SKM-1 treated with dmso at 0.1 percent for 144 hours (cell line): Measurements from ENCODE around the gene MKI67.
"Not testable (repeated sequence)": the region's sequence is repeated elsewhere in the genome, so short reads cannot be mapped to it uniquely, and the experiment has no call there.

Experiments used
- DNase-seq: peaks from one replicate; lab custom pipeline; 2025; ENCODE audit not compliant: unreplicated experiment; lab: John Stamatoyannopoulos, UW

The MKI67 gene

DNA sequence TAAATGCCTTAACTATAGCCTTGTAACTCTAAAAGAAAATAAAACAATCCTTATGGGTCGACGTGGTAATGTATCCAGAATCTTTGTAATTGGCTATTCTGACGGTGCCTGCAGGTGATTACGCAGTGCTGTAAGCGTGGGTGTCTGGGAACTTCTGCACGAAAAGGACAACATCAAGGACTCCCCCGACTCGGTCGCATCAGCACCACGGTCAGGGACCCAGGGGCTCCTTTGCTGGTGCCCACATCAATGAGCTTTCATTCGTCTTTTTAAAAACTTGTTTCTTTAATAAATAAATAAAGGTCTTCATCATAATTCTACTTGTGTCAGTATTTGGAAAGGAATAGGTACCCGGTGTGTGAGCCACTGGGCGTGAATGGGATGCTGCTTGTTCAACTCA, 13.2 kb downstream of the MKI67 start:
- no peak for DNase-seq

DNA sequence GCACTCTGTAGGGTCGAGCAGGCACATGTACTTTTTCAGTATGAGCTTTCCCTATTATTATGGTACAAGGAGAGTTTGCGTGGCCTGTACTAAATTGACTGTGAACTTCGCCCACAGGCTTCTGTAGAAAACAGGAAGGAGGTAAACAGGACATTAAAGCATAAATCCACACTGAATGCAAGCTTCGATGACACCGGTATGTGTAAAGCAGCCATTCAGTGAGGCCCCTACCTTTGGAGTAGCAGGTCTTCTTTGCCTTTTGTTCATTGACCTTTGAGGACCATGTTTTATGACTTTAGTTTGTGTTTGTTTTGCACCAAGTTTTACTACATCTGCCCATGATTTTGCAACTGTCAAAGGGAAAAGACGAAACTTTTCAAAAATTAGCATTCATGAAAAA, 14.5 kb downstream of the MKI67 start:
- no peak for DNase-seq

DNA sequence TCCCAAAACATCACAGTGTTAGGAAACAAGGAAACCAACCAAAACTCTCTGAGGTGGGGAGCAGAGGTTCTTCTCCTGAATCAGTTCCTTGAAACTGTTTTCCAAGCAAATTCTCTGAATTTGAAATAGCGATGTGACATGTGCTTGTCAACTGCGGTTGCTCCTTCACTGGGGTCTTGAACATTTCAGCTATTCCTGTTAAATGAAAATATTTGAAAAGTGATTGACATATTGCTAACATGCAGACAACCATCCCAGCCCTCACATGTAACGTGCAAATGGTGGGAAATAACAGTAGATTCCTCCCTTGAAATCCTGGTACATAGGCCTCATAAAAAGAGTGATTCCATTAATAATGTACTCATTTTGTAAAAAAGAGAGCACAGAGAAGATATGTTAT, 15.9 kb downstream of the MKI67 start:
- DNase-seq, result no peak

DNA sequence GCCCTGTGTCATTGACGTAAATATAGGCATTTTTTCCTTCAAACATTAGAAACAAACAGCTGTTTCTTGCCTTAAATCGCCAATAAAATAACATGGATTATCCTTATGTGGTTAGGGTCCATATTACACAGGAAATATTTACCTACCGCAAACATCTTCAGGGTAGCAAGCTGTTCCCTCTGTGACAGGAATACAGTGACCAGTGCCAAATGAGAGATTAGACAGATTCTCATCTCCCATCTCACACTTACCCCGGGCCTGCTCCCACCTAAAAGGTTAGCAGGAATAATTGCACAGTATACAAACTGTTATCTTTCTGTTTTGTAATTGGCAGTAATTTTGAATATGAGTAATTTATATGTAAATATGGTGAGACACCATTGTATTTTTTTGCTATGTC, 16.5 kb downstream of the MKI67 start:
- no peak for DNase-seq

GRCh38 chr10:128105383-128105782, 20.8 kb downstream of the MKI67 start:
- no peak for DNase-seq

DNA sequence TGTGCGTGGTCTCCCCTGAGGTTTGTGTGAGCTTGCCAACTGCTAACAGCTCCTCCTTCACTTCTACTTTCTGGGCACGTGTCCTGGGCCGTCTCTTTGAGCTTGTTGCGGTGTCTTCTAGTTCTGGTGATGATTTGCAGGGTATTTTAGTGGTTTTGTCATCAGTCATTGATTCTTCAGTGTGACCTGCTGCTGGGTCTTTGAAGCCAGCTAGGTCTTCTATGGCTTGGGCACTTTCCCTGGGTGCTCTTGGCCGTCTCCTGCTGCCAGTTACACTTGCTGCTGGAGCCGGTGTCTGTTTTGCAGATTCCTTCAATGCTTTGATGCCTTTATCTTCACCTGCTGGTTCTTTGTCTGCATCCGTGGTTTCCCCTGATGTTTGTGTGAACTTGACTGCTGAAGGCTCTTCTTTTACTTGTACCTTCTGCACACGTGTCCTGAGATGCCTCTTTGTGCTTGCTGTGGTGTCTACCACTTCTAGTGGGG, 23.0 kb downstream of the MKI67 start:
- no peak for DNase-seq

DNA sequence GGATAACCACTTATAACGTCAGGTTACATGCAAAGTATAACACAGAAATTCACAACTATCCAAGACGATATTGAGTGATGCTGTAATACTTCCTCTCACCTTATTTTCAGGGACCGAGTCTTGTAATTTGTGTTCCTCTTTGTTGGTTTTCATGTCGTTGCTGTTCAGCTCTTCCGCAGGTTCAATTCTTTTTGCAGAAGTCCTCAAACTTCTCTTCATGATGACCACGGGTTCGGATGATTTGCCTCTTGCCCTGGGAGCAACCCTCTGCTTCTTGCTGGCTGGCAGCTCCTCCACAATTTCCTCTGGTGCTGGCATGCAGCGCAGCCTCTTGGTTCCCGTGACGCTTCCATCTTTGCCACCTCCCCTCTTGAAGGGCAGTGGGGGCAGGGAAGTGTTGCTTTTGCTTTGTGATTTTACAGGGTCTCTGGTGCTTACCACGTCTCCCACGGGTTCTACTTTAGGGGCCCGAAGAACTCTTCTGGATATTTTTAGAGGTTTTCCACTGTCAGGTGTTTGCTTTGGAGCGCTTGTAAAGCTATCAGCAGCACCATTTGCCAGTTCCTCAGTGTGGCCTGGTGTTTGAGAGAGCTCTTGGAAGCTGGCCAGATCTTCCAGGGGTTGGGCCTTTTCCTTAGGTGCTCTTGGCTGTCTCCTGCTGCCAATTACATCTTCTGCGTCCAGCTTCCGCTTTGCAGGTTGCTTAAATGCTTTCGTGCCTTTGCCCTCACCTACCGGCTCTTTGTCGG, 23.6 kb downstream of the MKI67 start:
- no peak for DNase-seq

DNA sequence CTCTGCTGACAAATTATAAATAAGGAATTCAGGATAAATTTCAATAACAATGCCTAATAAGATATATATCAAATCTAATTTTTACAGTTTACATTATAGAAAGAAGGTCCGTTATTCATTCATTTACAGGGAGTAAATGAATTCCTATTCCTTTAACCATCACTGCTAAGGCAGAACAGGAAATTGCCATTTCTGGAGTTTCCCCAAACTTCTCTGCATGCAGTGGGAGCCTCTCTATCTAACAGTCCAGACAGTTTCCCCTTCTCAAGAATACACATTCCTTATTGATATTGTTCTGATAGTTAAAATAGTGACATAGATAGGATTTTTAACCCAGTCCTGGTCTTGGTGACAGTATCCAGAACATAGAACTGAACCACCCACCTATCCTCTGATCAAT, 24.3 kb downstream of the MKI67 start:
- DNase-seq, result no peak

GRCh38 chr10:128099901-128100300, 26.3 kb downstream of the MKI67 start:
- DNase-seq, result no peak

DNA sequence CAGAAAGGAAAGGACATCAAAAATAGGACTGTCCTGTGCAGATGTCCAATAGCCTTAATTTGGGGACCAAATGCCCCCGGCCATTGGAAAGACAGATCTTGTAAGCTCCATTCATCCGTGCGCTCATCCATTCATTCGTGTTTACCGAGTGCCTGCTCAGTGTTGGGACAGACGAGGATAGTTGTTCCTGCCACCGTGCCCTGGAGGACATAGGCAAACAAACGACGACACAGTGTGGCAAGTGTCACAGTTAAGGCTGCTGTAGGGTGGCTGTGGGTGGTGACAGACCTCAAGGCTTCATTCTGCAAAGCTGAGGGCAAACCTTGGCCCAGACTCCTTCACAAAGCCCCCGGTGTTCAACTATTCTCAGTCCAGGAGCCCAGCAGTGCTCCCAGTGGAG, 27.6 kb downstream of the MKI67 start:
- DNase-seq, result no peak

- no peak for DNase-seq
Measured at GRCh38 chr10:128097783-128098182, 28.4 kb downstream of the MKI67 start.

DNA sequence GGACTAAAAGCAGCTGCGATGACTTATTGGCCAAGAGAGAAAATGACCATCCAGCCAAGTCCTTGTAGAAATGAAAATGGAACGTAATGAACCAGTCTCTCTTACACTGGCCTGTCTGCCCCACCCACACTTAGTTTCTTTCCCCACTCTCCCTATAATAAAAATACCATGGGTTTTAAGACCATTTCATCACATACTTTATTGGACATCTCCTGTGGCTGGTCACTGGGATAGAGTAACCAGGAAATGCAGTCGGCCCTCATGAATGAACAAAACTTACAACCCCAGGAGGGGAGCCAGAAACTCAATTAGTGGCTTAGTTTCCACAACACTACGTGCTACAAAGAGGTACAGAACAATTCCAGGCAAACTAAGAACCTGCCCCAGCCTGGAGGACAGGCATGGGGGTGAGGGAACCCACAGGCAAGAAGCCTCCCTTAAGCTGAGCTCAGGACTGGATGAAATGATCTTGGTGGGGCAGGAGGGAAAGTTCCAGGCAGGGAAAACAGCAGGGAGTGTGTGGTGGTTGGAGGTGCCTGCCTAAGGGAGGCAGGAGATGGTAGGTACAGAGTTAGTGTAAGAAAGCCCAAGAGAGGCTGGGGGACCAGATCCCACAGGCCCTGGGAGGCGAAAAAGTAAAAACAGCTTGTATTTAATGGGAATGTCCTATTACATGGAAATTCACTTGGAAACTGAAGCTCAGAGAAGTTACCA, 29.6 kb downstream of the MKI67 start:
- no peak for DNase-seq

DNA sequence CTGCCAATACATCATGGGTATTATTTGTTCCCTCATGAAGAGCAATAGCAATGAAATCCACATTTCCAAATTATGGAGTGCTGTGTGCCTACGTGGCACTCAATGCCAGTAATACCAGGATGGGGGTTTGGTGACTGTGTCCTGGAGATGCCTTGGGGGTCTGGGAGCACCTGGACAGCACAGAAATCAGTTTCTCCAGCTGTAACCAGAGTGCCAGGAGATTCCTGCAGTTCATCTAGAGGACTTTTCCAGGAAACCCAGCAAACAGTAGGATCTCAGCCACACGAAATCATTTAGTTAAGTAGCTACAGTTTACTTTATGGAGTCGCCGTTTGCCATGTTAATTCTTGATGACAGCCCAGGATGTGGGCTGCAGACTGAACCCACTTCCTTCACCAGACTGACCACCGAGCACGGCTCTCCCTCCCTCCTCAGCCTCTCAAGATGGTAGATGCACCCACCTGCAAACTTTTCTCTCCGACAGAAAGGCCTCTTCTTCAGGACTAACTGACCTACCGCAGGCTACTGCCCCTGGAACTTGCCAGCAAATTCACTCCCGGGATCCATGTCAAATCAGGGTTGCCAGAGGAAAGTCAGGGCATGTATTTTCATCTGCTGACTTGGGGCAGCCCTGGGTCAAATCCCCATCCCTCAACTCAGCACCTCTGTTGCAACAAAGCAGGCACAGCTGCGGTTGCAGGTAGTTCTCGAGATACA, 30.3 kb downstream of the MKI67 start:
- no peak for DNase-seq

GRCh38 chr10:128095027-128095752, 31.0 kb downstream of the MKI67 start:
- DNase-seq, result no peak

DNA sequence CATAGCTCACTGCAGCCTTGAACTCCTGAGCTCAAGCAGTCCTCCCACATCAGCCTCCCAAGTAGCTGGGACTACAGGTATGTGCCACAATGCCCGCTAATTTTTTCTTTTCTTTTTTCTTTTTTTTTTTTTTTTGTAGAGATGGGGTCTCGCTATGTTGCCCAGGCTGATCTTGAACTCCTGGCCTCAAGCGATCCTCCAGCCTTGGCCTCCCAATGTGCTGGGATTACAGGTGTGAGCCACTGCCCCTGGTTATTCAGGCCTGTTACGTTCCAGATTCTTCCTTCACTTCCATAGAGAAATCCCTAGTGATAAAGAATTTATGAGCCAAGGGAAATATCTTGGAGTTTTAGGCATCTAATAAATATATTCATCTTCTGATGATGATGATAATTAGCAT, 31.6 kb downstream of the MKI67 start:
- DNase-seq, result not testable (repeated sequence)

GRCh38 chr10:128092454-128092853, 33.8 kb downstream of the MKI67 start:
- no peak for DNase-seq

- DNase-seq, result no peak
Measured at GRCh38 chr10:128091636-128092210, 34.5 kb downstream of the MKI67 start.

- DNase-seq, result no peak
Measured at GRCh38 chr10:128087884-128088709, 38.1 kb downstream of the MKI67 start.

- no peak for DNase-seq
Measured at GRCh38 chr10:128087146-128087883, 38.9 kb downstream of the MKI67 start.
